ENCODE results near the gene WDFY2. TPM values are rescaled to one million over a fixed set of nuclear protein-coding genes. Genes with fewer than 3 reads are reported as not detected.

WDFY2 gene
- total RNA-seq, 1 donor from 2014 or later = 3.9 TPM

- Mint-ChIP-seq H3K4me1 (ENCODE audit: low read depth) (peaks cover 28% of the 10 kb centered on the region), H3K27ac (ENCODE audit: unreplicated experiment) (no peak overlapping the region), H3K36me3 (ENCODE audit: low read depth) (no peaks in the 10 kb centered on the region), H3K4me3 (ENCODE audit: unreplicated experiment) (no peak overlapping the region), H3K27me3 (ENCODE audit: low read depth) (no peaks in the 10 kb centered on the region), H3K9me3 (ENCODE audit: low read depth) (peaks cover 13% of the 10 kb centered on the region)
- DNase-seq (ENCODE audit: low spot score) = no peak
- no peak for TF ChIP-seq CTCF (IDR thresholded peaks at IDR 0.05)
Observed at GRCh38 chr13:51673165-51673564, 88.9 kb downstream of the WDFY2 start.

GRCh38 chr13:51674276-51674675 lies 90.0 kb downstream of the WDFY2 start:
- Mint-ChIP-seq H3K4me1 (ENCODE audit: low read depth) (peaks cover 26% of the 10 kb centered on the region), H3K9me3 (ENCODE audit: low read depth) (peaks cover 13% of the 10 kb centered on the region), H3K27ac (ENCODE audit: unreplicated experiment) (no peak overlapping the region), H3K27me3 (ENCODE audit: low read depth) (no peaks in the 10 kb centered on the region), H3K4me3 (ENCODE audit: unreplicated experiment) (no peak overlapping the region), H3K36me3 (ENCODE audit: low read depth) (no peaks in the 10 kb centered on the region)
- no peak for TF ChIP-seq CTCF (IDR thresholded peaks at IDR 0.05)
- no peak for DNase-seq (ENCODE audit: low spot score)

- no peak for DNase-seq (ENCODE audit: low spot score)
- TF ChIP-seq CTCF (IDR thresholded peaks at IDR 0.05) = no peak
- H3K27me3 Mint-ChIP-seq (ENCODE audit: low read depth) = no peaks in the 10 kb centered on the region
- no peak overlapping the region for H3K4me3 Mint-ChIP-seq (ENCODE audit: unreplicated experiment)
- H3K36me3 Mint-ChIP-seq (ENCODE audit: low read depth) = no peaks in the 10 kb centered on the region
- no peak overlapping the region for H3K27ac Mint-ChIP-seq (ENCODE audit: unreplicated experiment)
- H3K9me3 Mint-ChIP-seq (ENCODE audit: low read depth) = peaks cover 13% of the 10 kb centered on the region
- H3K4me1 Mint-ChIP-seq (ENCODE audit: low read depth) = peaks cover 26% of the 10 kb centered on the region
Observed at GRCh38 chr13:51675385-51675784, 91.1 kb downstream of the WDFY2 start.

- TF ChIP-seq CTCF (IDR thresholded peaks at IDR 0.05) = no peak
- H3K9me3 Mint-ChIP-seq (ENCODE audit: low read depth) = peaks cover 11% of the 10 kb centered on the region
Observed at GRCh38 chr13:51675877-51676276, 91.6 kb downstream of the WDFY2 start.

GRCh38 chr13:51676739-51677138 lies 92.5 kb downstream of the WDFY2 start:
- TF ChIP-seq CTCF (IDR thresholded peaks at IDR 0.05) = no peak
- Mint-ChIP-seq H3K36me3 (ENCODE audit: low read depth) (no peaks in the 10 kb centered on the region), H3K27me3 (ENCODE audit: low read depth) (no peaks in the 10 kb centered on the region), H3K4me1 (ENCODE audit: low read depth) (peaks cover 34% of the 10 kb centered on the region), H3K27ac (ENCODE audit: unreplicated experiment) (no peak overlapping the region), H3K4me3 (ENCODE audit: unreplicated experiment) (no peak overlapping the region), H3K9me3 (ENCODE audit: low read depth) (peaks cover 5% of the 10 kb centered on the region)
- DNase-seq (ENCODE audit: low spot score) = no peak

More at GRCh38 chr13:51675877-51676276, 91.6 kb downstream of the WDFY2 start:
- Mint-ChIP-seq H3K36me3 (ENCODE audit: low read depth) (no peaks in the 10 kb centered on the region), H3K4me1 (ENCODE audit: low read depth) (peaks cover 27% of the 10 kb centered on the region), H3K27me3 (ENCODE audit: low read depth) (no peaks in the 10 kb centered on the region), H3K27ac (ENCODE audit: unreplicated experiment) (no peak overlapping the region), H3K4me3 (ENCODE audit: unreplicated experiment) (no peak overlapping the region)
- no peak for DNase-seq (ENCODE audit: low spot score)

Measured in chondrocyte (in vitro differentiated cells).